HL-60 (cell line): ENCODE results near the gene DNAJC15.

Experiments
- DNase-seq, 2 experiments: peaks; one replicate each; pipeline ENCODE4 v3.0.0-alpha.2; 2010 to 2020; ENCODE audit warnings: low read depth in 1 of 2, low spot score in 1 of 2
- H3K27ac ChIP-seq: fragments of 250-450 bp; sonication (Bioruptor Pico); replicated peaks from 2 replicates; pipeline ENCODE4 v1.5.1; 2020; ENCODE audit warnings: mild to moderate bottlenecking, moderate library complexity
- H3K27me3 ChIP-seq: fragments of 250-450 bp; sonication (Bioruptor Pico); 2 replicates; pipeline ENCODE4 v1.5.1; 2021; ENCODE audit warnings: mild to moderate bottlenecking, moderate library complexity; ENCODE audit not compliant: insufficient read depth, poor library complexity, severe bottlenecking
- H3K4me3 ChIP-seq: replicated peaks from 2 replicates; pipeline ENCODE4 v1.5.1; 2011; ENCODE audit warnings: mild to moderate bottlenecking, control low read depth, low read length; ENCODE audit not compliant: insufficient read depth
- CTCF ChIP-seq: IDR thresholded peaks from one replicate; pipeline ENCODE4 v1.5.1; 2011; ENCODE audit warnings: low read length, control low read depth, inconsistent platforms; ENCODE audit not compliant: insufficient read depth
- GABPA ChIP-seq: IDR thresholded peaks from 2 replicates; pipeline ENCODE4 v1.6.1; 2012; ENCODE audit warnings: low read depth
- POLR2AphosphoS5 ChIP-seq: IDR thresholded peaks from 2 replicates; pipeline ENCODE4 v1.6.1; 2012; ENCODE audit warnings: low read depth
- REST ChIP-seq: IDR thresholded peaks from 2 replicates; pipeline ENCODE4 v1.6.1; 2012; ENCODE audit warnings: low read depth; ENCODE audit not compliant: insufficient replicate concordance
- SPI1 ChIP-seq: IDR thresholded peaks from 2 replicates; pipeline ENCODE4 v1.6.1; 2012; ENCODE audit warnings: low read depth, mild to moderate bottlenecking, borderline replicate concordance

DNAJC15 gene

GRCh38 chr13:43003729-43004128 lies 19.7 kb upstream of the DNAJC15 start:
- no peak for DNase-seq
- TF ChIP-seq CTCF (no peak), SPI1 (no peak), GABPA (no peak), REST (no peak), POLR2AphosphoS5 (no peak)
- Histone ChIP-seq H3K27me3 (no peaks in the 10 kb centered on the region), H3K4me3 (no peak overlapping the region), H3K27ac (no peak overlapping the region)

GRCh38 chr13:43005460-43006236 lies 17.7 kb upstream of the DNAJC15 start:
- H3K27me3 ChIP-seq = no peaks in the 10 kb centered on the region
- H3K27ac ChIP-seq = no peak overlapping the region
- DNase-seq = no peak
- no peak for TF ChIP-seq GABPA
- no peak for TF ChIP-seq CTCF
- no peak for TF ChIP-seq SPI1
- no peak for TF ChIP-seq POLR2AphosphoS5
- TF ChIP-seq REST = no peak
- H3K4me3 ChIP-seq = no peak overlapping the region

GRCh38 chr13:43006893-43007631 lies 16.3 kb upstream of the DNAJC15 start:
- no peak overlapping the region for H3K4me3 ChIP-seq

GRCh38 chr13:43008596-43008995 lies 14.8 kb upstream of the DNAJC15 start:
- no peak overlapping the region for H3K27ac ChIP-seq
- H3K4me3 ChIP-seq = no peak overlapping the region
- H3K27me3 ChIP-seq = no peaks in the 10 kb centered on the region
- TF ChIP-seq POLR2AphosphoS5 (no peak), SPI1 (no peak), REST (no peak), GABPA (no peak), CTCF (no peak)
- DNase-seq = no peak

More at GRCh38 chr13:43006893-43007631, 16.3 kb upstream of the DNAJC15 start:
- Histone ChIP-seq H3K27ac (no peak overlapping the region), H3K27me3 (no peaks in the 10 kb centered on the region)
- no peak for TF ChIP-seq GABPA
- no peak for DNase-seq
